Heart right ventricle (tissue), 16 donors: ENCODE measurements around the gene SPATA3. TPM values are rescaled to one million over a fixed set of nuclear protein-coding genes. Genes with fewer than 3 reads are reported as not detected.

Experiments
- ATAC-seq, 8 donors: fragments of 200-7000 bp; cut with Tn5 transposase; one replicate each; pipeline ENCODE4 v1.9.1; 2020; ENCODE audit warnings: mild to moderate bottlenecking in 8 of 8, moderate library complexity in 8 of 8, moderate number of reproducible peaks in 1 of 8
- DNase-seq, 2 donors: peaks; one replicate each; pipeline ENCODE4 v3.0.0-alpha.2; 2020
- H3K27ac ChIP-seq, 10 donors: fragments of 200-600 bp; sonication (generic) in 2 of 10; one replicate each; pipeline versions ENCODE4 v1.5.0 to v1.8.0; 2020 to 2022; ENCODE audit warnings: mild to moderate bottlenecking in 3 of 10
- H3K27me3 ChIP-seq, 7 donors: fragments of 200-600 bp; one replicate each; pipeline ENCODE4 v1.8.0; 2021 to 2022; ENCODE audit warnings: mild to moderate bottlenecking in 2 of 7
- H3K36me3 ChIP-seq, 9 donors: fragments of 200-600 bp; sonication (generic) in 1 of 9; one replicate each; pipeline versions ENCODE4 v1.5.0 to v1.8.0; 2020 to 2022; ENCODE audit warnings: mild to moderate bottlenecking in 2 of 9
- H3K4me1 ChIP-seq, 9 donors: fragments of 200-600 bp; sonication (generic) in 1 of 9; one replicate each; pipeline versions ENCODE4 v1.5.0 to v1.8.0; 2020 to 2022; ENCODE audit warnings: mild to moderate bottlenecking in 4 of 9
- H3K4me3 ChIP-seq, 10 donors: fragments of 200-600 bp; sonication (generic) in 2 of 10; one replicate each; pipeline versions ENCODE4 v1.5.0 to v1.8.0; 2020 to 2022; ENCODE audit warnings: mild to moderate bottlenecking in 7 of 10, moderate library complexity in 2 of 10
- H3K9me3 ChIP-seq, 11 donors: fragments of 200-600 bp in 10 of 11; sonication (generic) in 2 of 11; one replicate each; pipeline versions ENCODE4 v1.5.0 to v1.8.0; 2013 to 2022; ENCODE audit warnings: mild to moderate bottlenecking in 2 of 11, control low read depth in 1 of 11, moderate library complexity in 1 of 11
- WGBS, 2 donors: extraction: QIAGEN DNeasy Blood & Tissue Kit; methylation state at CpG; one replicate each; pipeline ENCODE4 v1.1.7; 2013; ENCODE audit warnings: inconsistent platforms in 1 of 2; 5-methylcytosine and 5-hydroxymethylcytosine counted together
- intact Hi-C, 10 donors: fragments of 100-400 bp; cut with DNase I; formaldehyde crosslinking; loops; one replicate each; pipeline versions ENCODE4 v1.11.1 to v1.14.2; 2022
- polyA plus RNA-seq, 2 donors: library from polyadenylated mRNA; stranded (reverse); fragments of 200-250 nt; gene quantifications; one replicate each; pipeline ENCODE4 v1.2.3, GENCODE V29; 2013
- total RNA-seq, 10 donors: library from RNA; stranded (reverse); fragmentation: NEBNext Ultra II Directional in 3 of 10; extraction: Animal tissue kit (Norgen Biotek cat#: 25700) in 3 of 10; gene quantifications; one replicate each; pipeline versions ENCODE4 v1.2.1 to v1.2.4, GENCODE V29; 2021 to 2023
- TF ChIP-seq, protein P1 (sequence below), 9 donors: fragments of 200-600 bp; sonication (generic) in 2 of 9; IDR thresholded peaks; one replicate each; pipeline versions ENCODE4 v1.5.0 to v1.8.0; 2021 to 2022; ENCODE audit warnings: antibody characterized with exemption in 9 of 9, mild to moderate bottlenecking in 5 of 9, moderate library complexity in 1 of 9
- donor health status: Arrhythmogenic right ventricular cardiomyopathy.
- donor health status: ischemic (EF 13 %, LVEDD 7.1; RV severe dilation, severe dysfunction).
- donor health status: healthy with polysubstance abuse.
- donor health status: DM: no; HTN: yes; CAD: no.
- donor health status: DM: no; HTN: no; CAD: no.
- donor health status: ischemic (EF 25% LVEDD 6.9; RV normal size, moderate dysfunction).
- donor health status: ischemic (EF 25% LVEDD 5.7; RV mildly dilated, moderate dysfunction).
- donor health status: healthy.
- donor health status: DM: yes; HTN: yes; CAD: no.
- donor health status: Ischemic cardiomyopathy.
- donor health status: ischemic (EF 35%, LVEDD 5.7; RV mildly dilated, moderate dysfunction).
- donor health status: nonischemic (EF 11% LVEDD 7.7; RV severe dilation, severe dysfunction).
- donor health status: DM: yes; HTN: yes; CAD: no.
- donor health status: PGD.
- donor health status: ischemic (EF 29% LVEDD 5.4; RV normal size, mild dysfunction).
- donor health status: nonischemic (EF 23%, LVEDD 6.1; RV moderate dilation, normal function).

The SPATA3 gene
- total and polyA plus RNA-seq, 12 donors = not detected

DNA sequence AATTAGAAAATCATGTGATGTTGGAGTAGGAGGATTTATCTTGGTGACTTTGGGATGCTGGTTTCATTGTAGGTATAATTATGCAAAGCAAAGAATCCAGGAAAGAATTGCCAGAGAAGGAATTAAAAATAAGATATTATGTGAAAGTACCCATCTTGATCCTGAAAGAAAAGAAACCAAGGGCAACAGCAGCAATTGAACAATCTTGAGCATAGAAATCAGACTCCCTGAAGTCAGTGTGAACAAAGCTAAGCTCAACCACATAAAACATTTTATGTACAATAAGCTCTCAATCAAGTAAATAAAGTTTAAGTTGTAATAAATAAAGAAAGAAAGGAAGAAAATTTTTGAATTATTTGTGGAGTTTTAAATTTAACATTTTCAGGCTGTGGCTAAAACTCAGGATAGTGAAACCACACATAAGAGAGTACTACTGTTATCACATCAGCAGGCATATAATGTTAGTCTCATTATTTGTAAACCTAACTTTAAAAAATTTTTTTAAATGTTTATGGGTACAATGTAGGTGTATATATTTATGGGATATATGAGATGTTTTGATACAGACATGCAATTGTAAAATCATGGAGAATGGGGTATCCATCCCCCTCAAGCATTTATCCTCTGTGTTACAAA lies 38.0 kb upstream of the SPATA3 start:
- Histone ChIP-seq H3K27me3 (peaks cover 0 to 74% (median 40%) of the 10 kb centered on the region in 7 donors), H3K9me3 (peaks cover 0 to 5% (median 0%) of the 10 kb centered on the region in 11 donors), H3K4me3 (peak overlapping the region in 9 of 10 donors; percentile 10 to 46 (median 29)), H3K4me1 (peaks cover 0 to 15% (median 6%) of the 10 kb centered on the region in 9 donors), H3K27ac (no peak overlapping the region), H3K36me3 (no peaks in the 10 kb centered on the region)
- DNase-seq (no peak), ATAC-seq (no peak)
- intact Hi-C loops = no loop called here
- TF ChIP-seq, protein P1, sequence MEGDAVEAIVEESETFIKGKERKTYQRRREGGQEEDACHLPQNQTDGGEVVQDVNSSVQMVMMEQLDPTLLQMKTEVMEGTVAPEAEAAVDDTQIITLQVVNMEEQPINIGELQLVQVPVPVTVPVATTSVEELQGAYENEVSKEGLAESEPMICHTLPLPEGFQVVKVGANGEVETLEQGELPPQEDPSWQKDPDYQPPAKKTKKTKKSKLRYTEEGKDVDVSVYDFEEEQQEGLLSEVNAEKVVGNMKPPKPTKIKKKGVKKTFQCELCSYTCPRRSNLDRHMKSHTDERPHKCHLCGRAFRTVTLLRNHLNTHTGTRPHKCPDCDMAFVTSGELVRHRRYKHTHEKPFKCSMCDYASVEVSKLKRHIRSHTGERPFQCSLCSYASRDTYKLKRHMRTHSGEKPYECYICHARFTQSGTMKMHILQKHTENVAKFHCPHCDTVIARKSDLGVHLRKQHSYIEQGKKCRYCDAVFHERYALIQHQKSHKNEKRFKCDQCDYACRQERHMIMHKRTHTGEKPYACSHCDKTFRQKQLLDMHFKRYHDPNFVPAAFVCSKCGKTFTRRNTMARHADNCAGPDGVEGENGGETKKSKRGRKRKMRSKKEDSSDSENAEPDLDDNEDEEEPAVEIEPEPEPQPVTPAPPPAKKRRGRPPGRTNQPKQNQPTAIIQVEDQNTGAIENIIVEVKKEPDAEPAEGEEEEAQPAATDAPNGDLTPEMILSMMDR (IDR thresholded peaks at IDR 0.05) = no peak

DNA sequence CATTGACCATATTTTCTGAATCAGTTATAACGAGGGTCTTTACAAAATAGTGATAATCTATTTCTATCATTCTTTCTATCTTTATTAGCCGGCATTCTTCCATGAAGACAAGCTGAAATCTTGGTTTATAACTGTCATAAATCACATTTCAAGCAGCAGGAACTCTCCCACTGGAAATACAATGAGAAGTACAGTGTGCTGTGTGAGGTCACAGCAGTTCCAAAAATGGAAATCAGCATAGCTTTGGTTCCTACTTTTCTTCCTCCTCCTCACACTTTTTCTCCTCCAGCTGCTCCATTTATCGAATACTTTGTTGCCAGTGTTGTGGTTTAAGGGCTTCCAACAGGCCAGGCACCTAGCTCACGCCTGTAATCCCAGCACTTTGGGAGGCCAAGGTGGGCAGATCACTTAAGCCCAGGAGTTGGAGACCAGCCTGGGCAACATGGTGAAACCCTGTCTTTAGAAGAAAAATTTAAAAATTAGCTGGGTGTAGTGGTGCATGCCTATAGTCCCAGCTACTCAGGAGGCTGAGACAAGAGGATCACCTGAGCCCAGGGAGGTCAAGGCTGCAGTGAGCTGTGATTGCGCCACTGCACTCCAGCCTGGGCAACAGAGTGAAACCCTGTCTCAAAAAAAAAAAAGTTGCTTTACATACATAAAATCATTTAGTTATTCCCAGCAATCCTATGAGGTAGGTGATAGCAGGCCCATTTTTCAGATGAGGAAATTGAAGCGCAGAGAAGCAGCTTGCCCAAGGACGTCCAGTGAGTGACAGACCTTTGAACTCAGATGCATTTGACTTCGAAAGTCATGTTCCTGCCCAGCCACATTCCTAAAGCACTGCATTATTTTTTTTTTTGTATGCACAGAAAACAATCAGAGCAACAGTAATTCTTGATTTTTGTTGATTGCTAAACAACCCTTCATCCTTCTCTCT lies 36.8 kb upstream of the SPATA3 start:
- intact Hi-C loops = no loop called here

DNA sequence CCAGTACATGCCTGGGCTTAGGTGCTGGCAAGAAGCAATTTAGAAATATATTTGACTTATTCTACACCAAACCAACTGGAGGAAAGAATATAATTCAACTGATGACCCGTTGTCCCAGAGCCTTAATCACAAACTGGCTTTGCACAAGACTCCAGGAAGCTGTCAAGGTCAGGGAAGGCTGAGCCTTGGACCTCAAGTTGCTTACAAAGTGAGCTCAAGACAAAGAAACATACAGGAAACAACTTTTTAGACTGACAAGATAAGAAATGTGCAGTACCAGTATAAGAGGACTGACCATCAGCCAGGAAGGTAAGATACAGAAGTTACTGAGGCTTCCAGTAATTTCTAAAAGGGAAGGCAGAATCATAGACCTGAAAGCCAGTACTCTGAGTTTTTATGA lies 35.9 kb upstream of the SPATA3 start:
- Histone ChIP-seq H3K4me1 (peaks cover 0 to 15% (median 6%) of the 10 kb centered on the region in 9 donors), H3K36me3 (no peaks in the 10 kb centered on the region), H3K9me3 (no peaks in the 10 kb centered on the region), H3K27ac (no peak overlapping the region), H3K4me3 (no peak overlapping the region), H3K27me3 (peaks cover 0 to 74% (median 40%) of the 10 kb centered on the region in 7 donors)
- intact Hi-C loops = no loop called here
- 55 to 63% methylated on average over 1 of the region's 1 CpG for WGBS, 2 donors
- DNase-seq = no peak
- ATAC-seq = no peak
- TF ChIP-seq, protein P1 (IDR thresholded peaks at IDR 0.05) = no peak

More for the DNA sequence above, 36.8 kb upstream of the SPATA3 start:
- Histone ChIP-seq H3K9me3 (no peaks in the 10 kb centered on the region), H3K27me3 (peaks cover 0 to 74% (median 40%) of the 10 kb centered on the region in 7 donors), H3K27ac (no peak overlapping the region), H3K36me3 (no peaks in the 10 kb centered on the region), H3K4me1 (peaks cover 0 to 15% (median 6%) of the 10 kb centered on the region in 9 donors), H3K4me3 (no peak overlapping the region)
- TF ChIP-seq, protein P1 (IDR thresholded peaks at IDR 0.05) = no peak
- DNase-seq (no peak), ATAC-seq (no peak)
- 90 to 94% methylated on average over 8 of the region's 8 CpGs for WGBS, 2 donors

DNA sequence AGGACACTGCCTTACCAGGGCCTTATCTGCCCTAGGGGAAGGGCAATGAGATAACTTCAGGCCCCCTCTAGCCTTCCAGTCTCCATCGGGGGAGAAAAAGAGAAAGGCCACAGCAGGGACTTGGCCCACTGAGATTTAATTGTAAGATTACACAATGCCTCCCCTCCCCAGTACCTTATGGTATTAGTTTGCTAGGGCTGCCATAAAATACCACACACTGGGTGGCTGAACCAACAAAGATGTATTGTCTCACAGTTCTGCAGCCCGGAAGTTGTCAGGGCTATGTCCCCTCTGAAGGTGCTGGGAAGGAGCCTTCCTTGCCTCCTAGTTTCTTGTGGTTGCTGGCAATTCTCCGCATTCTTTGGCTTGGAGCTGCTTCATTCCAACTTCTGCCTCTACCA lies 34.8 kb upstream of the SPATA3 start:
- TF ChIP-seq, protein P1 (IDR thresholded peaks at IDR 0.05) = no peak
- Histone ChIP-seq H3K27me3 (peaks cover 0 to 67% (median 35%) of the 10 kb centered on the region in 7 donors), H3K9me3 (no peaks in the 10 kb centered on the region), H3K4me3 (no peak overlapping the region), H3K27ac (no peak overlapping the region), H3K36me3 (no peaks in the 10 kb centered on the region), H3K4me1 (peaks cover 0 to 15% (median 6%) of the 10 kb centered on the region in 9 donors)
- ATAC-seq = no peak
- WGBS, 2 donors = 48 to 71% methylated on average over 3 of the region's 3 CpGs
- no peak for DNase-seq
- intact Hi-C loops = no loop called here
